Ureter (tissue), 1 donor: ENCODE results near the gene KCNH6. TPM values are rescaled to one million over a fixed set of nuclear protein-coding genes. Genes with fewer than 3 reads are reported as not detected.

Experiments
- DNase-seq: peaks from one replicate; pipeline ENCODE4 v3.0.0-alpha.2; 2020; ENCODE audit warnings: low spot score
- total RNA-seq: library from RNA; stranded (reverse); gene quantifications from one replicate; pipeline ENCODE4 v1.2.4, GENCODE V29; 2023
- donor health status: DM: yes; HTN: yes; CAD: no.

KCNH6 gene, protein sequence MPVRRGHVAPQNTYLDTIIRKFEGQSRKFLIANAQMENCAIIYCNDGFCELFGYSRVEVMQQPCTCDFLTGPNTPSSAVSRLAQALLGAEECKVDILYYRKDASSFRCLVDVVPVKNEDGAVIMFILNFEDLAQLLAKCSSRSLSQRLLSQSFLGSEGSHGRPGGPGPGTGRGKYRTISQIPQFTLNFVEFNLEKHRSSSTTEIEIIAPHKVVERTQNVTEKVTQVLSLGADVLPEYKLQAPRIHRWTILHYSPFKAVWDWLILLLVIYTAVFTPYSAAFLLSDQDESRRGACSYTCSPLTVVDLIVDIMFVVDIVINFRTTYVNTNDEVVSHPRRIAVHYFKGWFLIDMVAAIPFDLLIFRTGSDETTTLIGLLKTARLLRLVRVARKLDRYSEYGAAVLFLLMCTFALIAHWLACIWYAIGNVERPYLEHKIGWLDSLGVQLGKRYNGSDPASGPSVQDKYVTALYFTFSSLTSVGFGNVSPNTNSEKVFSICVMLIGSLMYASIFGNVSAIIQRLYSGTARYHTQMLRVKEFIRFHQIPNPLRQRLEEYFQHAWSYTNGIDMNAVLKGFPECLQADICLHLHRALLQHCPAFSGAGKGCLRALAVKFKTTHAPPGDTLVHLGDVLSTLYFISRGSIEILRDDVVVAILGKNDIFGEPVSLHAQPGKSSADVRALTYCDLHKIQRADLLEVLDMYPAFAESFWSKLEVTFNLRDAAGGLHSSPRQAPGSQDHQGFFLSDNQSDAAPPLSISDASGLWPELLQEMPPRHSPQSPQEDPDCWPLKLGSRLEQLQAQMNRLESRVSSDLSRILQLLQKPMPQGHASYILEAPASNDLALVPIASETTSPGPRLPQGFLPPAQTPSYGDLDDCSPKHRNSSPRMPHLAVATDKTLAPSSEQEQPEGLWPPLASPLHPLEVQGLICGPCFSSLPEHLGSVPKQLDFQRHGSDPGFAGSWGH
- not detected for total RNA-seq

DNA sequence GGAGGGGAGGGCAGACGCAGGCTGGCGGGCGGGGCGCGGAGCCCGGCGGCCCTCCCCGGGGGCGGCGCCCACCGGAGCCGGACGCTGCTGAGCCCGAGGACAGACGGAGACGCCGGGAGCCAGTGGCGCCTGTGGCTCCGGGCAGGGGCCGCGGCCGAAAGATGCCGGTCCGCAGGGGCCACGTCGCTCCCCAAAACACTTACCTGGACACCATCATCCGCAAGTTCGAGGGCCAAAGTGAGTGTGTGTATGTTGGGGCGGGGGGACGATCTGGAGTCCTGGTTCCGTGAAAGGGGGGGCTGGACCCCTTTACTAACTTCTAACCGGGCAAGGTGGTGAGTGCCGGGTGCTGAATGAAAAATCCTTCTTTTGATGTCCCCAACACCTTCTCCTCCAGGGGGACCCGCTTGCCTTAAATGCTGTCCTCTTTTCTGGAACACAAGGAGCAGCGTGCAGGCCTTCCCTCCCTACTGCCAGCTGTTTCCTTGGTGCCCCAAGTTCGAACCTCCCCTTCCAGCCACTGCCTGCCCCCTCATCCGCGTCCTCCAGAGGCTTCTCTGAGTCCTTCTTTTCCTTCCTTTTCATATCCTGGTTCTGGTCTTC lies at the start of gene KCNH6:
KCNH6 (plus strand) TSS at position 106 of the 603 bp plus-strand sequence; CDS start at position 162, 56 bp downstream.
- DNase-seq, result no peak

DNA sequence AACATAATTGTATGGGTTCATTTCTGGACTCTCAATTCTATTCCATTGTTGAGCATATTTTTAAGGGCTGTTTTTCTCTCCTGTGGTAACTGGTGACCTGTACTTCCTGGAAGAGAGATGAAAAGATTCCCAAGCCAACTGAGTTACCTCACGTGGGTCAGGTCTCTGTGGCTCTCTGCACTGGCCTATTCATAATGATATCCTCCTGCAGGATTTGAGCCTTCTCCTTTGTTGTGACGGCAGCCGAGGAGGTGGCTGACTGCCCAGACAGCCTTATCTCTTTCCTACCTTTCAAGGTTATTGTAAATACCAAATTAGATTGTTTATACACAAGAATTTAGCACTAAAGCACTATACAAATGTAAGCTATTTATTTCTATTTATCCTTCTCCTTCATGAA lies 49.0 kb upstream of the KCNH6 start:
- DNase-seq, result no peak

DNA sequence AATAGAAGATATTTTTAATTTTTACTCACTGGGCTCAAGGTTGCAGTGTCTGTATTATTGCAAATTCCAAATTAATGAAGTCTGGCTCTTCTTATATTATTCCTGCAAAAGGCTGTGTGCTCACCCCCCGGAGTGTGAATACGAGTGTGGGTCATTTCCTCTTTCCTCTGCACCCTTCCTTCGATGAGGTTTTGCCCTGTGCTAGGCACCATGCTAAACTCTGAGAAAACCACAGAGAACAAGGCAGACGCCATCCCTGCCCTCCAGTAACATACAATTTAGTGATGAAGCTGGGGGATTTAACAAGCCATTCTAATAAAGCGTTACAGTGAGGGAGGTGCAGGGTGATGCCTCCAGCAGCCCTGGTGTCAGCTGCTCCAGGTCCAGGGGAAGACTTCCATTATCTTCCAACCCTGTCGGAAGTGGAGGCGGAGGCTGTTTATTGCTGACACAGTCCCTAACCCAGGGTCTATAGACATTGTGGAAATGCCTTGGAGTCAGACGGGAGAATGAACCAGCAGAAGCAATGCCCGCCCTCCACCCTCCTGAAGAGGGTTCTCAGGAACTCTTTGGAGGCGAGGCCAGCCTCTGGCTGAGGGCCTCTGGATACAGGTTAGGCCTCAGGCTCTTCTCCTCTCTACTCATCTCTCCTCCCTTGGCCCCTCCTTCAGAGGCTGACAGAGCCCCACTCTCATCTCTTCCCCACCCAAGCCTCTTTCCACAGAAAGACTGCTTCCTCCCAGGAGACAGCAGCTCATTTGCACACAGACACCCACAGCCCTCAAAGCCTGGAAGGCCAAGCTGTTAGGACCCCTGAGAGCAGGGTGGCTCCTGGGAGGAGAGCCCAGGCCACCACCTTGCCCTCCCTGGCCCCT lies 48.3 kb upstream of the KCNH6 start:
- DNase-seq, result no peak

DNA sequence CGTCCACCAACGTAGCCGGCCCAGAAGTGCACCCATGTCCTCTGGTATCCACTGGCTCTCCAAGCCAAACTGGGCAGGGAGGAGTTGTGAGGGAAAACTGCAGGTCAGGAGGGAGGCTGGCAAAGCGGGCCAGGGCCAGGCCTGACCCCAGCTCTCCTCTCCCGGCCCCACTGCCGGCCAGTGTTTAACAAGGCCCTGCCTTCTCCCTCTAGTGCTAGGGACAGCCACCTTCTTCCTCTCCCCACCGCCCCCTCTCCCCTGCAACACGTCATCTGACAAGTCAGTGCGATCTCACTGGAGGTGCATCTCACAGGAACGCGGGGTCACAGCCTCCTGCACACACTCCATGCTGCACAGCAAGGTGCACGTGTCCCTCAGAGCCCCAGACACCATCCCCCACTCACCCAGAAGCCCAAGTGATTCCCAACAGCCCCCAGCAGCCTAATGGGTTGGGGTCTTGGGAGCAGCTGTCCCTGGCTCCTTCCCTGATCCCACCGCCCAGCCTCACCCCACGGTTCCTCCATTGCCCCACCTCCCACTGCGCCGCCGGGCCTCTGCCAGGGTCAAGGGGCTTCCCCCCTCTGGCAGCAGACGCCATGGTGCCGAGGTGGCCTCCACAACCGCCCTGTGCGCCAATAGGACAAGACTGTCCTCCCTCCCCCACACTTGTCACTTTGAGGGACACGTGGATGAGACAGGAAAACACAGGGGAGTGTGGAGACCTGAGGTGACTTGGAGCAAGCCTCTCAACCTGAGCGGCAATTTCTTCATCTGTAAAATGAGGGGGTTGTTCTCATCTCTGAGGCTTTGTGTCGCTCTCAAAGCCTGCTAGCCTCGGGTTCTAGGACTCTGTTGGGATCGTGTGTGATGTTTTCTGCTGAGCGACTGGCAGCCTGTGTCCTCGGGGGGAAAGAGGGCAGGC lies 47.4 kb upstream of the KCNH6 start:
- DNase-seq, result no peak

DNA sequence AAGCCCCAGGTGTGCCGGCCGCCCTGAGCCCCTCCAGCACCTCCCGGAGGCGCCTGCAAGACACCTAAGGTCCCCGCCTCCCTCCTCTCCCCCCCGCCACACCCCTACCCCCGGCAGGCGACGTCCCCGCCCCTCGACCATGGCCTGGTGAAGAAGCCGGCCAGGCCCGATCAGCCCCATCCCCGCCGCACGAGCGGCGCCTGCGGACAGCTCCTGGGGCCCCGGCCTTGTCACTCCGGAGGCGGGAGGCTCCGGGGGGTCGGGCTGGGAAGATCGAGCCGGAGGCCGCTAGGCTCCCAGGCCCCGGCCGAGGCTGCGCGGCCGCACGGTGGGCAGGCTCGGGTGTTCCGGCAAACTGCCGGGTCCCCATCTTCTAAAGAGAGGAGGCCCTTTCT lies 46.7 kb upstream of the KCNH6 start:
- DNase-seq, result no peak

DNA sequence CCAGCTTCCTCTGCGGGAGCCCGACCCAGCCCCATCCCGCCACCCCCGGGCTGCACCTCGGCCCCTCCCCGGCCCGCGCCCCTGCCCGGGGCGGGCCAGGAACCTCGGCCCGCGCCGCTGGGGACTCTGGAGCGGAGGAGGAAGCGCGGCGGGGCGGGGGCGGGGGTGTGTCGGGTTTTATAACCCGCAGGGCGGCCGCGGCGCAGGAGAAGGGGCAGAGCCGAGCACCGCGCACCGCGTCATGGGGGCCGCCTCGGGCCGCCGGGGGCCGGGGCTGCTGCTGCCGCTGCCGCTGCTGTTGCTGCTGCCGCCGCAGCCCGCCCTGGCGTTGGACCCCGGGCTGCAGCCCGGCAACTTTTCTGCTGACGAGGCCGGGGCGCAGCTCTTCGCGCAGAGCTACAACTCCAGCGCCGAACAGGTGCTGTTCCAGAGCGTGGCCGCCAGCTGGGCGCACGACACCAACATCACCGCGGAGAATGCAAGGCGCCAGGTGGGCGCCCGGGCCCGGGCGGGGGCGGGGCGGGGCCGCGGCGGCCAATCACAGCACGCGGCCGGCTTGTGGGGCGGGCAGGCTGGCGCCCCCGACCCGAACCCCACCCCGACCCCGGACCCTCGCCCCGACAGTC lies 46.2 kb upstream of the KCNH6 start, which contains the start of gene ACE:
ACE (plus strand) TSS at position 208 of the 626 bp plus-strand sequence; CDS start at position 242, 34 bp downstream.
- no peak for DNase-seq

DNA sequence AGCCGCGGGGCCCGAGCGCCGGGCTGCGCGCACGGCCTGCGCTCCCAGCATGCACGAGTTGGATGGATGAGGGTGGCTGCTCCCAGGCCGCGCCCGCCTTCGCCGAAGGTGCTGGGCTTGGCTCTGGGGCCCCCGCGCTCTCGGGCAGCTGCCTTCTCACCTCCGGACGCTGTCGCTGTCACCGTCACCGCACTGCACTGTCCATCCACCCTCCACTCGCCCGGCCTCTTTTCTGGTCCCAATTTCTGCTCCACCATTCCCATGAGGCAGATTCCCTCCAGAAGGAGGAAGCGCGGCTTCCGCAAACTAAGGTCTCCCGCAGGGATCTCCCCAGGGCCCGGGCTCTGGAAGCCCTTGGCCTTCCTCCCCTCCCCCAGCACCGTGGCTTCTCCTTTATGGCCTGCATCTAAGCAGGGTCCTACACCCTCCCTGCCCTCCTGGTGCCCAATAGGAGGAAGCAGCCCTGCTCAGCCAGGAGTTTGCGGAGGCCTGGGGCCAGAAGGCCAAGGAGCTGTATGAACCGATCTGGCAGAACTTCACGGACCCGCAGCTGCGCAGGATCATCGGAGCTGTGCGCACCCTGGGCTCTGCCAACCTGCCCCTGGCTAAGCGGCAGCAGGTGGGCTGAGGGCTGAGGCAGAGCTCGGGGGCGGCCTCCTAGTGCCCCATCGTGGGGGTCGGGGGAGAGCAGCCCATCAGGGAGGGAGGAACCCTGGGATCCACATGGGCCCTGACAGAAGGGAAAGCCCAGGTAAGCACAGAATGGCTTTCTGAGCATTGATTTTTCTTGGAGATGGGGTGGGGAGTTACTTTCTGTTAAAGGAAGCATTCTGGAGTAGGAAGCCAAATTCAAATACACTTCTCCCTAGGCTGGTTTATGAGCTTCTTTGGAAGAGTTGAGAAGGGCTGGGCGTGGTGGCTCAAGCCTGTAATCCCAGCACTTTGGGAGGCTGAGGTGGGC lies 45.4 kb upstream of the KCNH6 start:
- no peak for DNase-seq

DNA sequence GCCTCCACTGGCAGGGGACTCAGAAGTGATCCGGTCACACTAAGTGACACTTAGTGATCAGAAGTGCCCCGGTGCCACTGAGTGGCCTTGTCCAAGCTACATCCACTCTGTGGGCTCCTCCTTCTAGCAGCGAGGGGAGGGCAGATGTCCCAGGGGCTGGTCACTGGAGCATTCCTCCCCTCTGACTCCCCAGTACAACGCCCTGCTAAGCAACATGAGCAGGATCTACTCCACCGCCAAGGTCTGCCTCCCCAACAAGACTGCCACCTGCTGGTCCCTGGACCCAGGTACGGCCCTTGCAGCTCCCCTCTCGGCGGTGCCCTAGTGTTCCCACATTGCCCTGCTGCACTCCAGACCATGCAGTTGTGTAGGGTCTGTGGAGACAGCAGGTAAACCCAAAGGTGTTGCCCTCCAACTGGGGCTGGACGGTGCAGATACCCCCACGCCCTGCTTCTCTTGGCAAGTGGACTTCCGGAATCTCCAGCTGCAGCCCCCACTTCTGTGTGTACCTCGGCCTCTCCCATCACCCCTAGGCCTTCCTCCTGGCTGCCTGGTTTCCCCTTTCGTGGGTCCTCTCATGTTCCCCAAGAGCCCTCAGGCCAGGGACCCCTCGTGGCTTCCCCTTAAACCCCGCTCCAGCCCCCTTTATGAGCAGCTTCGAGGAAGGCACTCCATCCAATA lies 44.2 kb upstream of the KCNH6 start:
- DNase-seq, result peak; percentile 85

DNA sequence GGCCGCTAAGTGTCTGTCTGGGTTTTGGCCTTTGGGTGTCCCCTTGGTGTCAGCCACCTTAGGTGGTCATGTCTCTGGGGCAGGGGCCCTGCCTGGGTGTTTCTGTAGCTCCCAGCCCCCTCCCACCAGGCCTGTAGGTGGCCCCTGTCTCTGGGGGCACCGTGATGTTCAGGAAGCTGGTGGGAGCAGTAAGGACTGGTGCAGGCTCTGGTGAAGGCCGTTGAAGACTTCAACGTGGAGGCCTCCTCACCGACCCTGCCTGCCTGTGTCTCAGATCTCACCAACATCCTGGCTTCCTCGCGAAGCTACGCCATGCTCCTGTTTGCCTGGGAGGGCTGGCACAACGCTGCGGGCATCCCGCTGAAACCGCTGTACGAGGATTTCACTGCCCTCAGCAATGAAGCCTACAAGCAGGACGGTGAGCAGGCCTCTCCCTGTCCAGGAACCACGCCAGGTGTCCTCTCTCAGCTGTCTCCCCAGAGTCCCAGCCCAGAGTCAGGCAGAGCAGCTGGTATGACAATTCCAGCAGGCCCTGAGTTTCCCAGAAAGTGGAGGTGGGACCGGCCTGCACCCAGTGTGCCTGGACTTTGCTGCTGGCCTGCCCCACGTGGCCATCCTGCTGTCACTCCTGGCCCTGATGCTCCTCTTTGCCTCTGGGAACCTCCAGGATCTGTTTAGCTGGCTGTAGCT lies 43.5 kb upstream of the KCNH6 start:
- DNase-seq, result no peak

DNA sequence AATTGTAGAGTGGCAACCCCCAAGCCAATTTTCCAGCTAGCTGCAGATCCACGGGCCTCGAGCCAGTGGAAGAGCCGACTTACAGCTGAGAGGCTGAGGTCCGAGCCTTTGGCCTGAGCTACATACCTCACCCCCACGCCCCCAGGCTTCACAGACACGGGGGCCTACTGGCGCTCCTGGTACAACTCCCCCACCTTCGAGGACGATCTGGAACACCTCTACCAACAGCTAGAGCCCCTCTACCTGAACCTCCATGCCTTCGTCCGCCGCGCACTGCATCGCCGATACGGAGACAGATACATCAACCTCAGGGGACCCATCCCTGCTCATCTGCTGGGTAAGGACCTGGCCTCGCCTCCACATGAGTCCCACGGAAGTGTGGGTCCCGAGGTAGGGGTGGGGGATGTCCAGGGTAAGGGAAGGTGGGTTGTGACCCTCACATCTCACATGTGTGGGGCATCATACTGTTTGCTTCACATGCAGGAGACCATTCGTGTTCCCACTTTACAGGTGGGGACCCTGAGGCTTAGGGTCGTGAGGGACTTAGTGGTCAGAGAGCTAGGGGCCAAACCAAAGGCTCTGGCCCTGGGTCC lies 42.9 kb upstream of the KCNH6 start:
- DNase-seq, result no peak

DNA sequence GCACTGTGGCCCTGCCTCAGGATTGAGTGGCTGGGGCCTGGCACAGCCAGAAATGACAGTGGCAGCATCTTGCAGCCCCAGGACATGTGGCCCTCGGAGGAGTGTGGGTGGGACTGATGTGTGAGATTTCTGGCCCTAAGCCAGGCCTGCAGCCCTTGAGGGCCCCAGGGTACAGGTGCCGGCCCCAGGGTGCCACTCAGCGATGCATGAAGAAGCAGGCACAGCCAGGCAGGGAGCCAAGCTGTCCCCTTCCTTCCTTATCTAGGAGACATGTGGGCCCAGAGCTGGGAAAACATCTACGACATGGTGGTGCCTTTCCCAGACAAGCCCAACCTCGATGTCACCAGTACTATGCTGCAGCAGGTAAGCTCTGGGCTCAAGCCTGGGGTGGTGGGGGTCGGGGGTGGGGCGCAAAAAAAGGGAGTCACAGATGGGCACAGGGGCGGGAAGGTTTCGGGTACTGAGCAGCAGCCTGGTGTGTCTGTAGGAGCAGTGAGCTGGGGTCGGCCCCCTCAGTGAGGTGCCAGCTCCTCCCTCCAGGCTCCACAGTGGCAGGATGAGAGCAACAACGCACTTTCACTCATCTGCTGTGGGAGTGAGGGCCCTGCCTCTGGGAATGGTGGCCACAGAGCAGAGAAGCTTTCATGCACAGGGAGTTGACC lies 42.2 kb upstream of the KCNH6 start:
- no peak for DNase-seq

DNA sequence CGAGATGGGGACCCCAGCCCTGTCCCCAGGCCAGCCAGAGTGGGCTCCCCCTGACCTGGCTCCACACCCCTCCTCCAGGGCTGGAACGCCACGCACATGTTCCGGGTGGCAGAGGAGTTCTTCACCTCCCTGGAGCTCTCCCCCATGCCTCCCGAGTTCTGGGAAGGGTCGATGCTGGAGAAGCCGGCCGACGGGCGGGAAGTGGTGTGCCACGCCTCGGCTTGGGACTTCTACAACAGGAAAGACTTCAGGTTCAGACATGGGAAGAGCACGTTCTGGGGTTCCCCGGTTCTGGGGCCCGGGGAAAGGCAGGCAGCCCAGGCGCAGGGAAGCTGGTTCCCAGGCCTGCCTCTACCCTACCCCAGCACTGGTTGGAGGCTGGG lies 41.7 kb upstream of the KCNH6 start:
- DNase-seq, result no peak

DNA sequence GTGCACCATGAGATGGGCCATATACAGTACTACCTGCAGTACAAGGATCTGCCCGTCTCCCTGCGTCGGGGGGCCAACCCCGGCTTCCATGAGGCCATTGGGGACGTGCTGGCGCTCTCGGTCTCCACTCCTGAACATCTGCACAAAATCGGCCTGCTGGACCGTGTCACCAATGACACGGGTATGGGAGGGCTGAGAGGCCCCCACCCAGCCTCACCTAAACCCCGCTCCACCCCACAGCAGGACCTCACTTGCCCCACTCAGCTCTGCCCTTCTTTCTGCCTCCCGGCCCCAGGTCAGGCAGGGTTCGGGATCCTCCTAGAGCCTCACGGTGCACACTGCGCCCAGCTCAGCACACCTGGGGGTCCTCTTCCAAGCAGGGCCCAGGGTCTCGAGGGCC lies 40.6 kb upstream of the KCNH6 start:
- no peak for DNase-seq

DNA sequence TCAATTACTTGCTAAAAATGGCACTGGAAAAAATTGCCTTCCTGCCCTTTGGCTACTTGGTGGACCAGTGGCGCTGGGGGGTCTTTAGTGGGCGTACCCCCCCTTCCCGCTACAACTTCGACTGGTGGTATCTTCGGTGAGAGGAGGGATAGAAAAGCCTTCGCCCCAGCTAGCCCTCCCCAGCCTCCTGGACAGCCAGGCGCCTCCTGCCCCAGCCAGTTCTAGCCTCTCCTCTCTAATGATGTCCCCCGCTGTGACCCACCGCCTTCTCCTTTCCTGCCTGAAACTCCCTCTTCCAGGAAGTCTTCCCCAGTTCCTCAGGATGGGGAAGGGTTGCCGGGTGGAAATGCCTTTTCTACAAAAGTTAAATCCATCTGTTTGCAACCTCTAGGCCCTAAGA lies 40.1 kb upstream of the KCNH6 start:
- DNase-seq, result no peak

DNA sequence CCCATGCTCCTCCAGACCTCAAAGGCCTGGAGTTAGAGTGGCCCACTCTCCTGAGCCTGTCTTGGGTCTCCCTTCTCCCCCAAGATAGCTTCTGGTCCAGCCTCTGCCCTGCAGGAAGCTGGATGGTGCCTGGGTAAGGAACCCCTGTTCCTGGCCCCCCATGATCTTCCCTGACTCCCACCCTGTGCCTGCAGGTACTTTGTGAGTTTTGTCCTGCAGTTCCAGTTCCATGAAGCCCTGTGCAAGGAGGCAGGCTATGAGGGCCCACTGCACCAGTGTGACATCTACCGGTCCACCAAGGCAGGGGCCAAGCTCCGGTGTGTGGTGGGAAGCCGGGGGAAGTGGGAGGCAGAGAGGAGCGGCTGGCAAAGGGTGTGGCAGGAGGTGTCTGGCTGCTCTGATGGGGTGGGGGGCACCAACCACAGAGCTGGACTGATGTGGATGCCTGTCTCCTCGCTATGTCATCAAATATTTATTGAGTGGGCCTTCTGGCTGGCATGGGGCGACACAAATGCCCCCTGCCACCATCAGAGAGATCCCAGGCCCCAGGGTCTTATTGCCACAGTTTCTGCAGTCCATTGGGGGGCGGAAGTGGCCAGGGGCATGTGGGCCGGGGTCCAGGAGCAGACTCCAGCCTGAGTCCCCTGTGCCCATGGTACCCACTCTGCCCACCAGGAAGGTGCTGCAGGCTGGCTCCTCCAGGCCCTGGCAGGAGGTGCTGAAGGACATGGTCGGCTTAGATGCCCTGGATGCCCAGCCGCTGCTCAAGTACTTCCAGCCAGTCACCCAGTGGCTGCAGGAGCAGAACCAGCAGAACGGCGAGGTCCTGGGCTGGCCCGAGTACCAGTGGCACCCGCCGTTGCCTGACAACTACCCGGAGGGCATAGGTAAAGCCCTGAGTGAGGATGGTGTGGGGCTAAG lies 39.2 kb upstream of the KCNH6 start:
- no peak for DNase-seq
